Spleen (tissue), 7 donors: ENCODE data around the gene PHETA1.

Experiments
- POLR2A ChIP-seq, 3 donors: fragments of 450-650 bp; IDR thresholded peaks; one replicate each; pipeline ENCODE4 v1.5.1; 2017; ENCODE audit warnings: antibody characterized with exemption in 3 of 3, mild to moderate bottlenecking in 1 of 3
- POLR2AphosphoS5 ChIP-seq, 3 donors: sonication (generic); formaldehyde crosslinking; IDR thresholded peaks; one replicate each; pipeline ENCODE4 v1.5.1; 2017; ENCODE audit warnings: antibody characterized with exemption in 3 of 3
- TF ChIP-seq, protein P1 (sequence below), 11 experiments: fragments of 200-600 bp in 7 of 11; fragments of 450-650 bp in 4 of 11; sonication (generic) in 4 of 11; IDR thresholded peaks in 8 of 11; conservative IDR thresholded peaks in 3 of 11; 1 replicate in 7 of 11; 2 replicates in 4 of 11; pipeline versions ENCODE4 v1.4.0 to v1.8.0; 2016 to 2021; ENCODE audit warnings: antibody characterized with exemption in 11 of 11, inconsistent platforms in 4 of 11, mild to moderate bottlenecking in 1 of 11
- donor health status: DM: no; HTN: no; CAD: no; lungs with moderate emphysema.
- donor health status: DM: no; HTN: no; CAD: no.
- donor health status: DM: no; HTN: no; CAD: no.

DNA sequence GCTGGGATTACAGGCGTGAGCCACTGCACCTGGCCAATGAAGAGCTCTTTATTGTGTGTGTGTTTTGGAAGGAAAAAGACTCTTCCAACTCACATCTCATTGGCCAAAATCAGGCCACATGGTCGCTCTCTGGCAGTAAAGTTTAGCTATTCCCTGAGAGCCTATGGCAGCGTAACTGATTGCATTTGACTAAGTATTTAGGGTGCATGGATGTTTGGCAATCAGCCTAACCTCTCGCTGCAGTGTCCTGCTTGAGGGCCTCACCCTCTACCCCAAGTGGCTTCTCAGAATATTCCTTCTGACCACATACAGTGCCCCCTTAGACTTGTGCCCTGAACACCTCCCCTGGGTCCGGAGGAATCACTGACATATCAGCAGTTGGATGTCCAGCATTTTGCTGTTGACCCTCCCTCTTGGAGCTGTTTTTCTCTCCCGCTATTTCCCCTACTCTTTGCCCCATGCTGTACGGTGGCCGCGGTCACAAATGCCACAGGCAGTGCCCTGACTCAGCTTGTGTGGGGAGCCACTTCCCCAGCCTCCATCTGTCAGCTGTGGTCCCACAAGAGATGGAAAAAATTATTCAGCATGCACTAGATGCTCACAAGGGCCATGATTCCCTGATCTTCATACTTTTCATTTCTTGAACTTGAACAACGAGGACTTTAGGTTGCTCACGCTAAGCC, 9.5 kb downstream of the PHETA1 start:
- TF ChIP-seq, protein P1, sequence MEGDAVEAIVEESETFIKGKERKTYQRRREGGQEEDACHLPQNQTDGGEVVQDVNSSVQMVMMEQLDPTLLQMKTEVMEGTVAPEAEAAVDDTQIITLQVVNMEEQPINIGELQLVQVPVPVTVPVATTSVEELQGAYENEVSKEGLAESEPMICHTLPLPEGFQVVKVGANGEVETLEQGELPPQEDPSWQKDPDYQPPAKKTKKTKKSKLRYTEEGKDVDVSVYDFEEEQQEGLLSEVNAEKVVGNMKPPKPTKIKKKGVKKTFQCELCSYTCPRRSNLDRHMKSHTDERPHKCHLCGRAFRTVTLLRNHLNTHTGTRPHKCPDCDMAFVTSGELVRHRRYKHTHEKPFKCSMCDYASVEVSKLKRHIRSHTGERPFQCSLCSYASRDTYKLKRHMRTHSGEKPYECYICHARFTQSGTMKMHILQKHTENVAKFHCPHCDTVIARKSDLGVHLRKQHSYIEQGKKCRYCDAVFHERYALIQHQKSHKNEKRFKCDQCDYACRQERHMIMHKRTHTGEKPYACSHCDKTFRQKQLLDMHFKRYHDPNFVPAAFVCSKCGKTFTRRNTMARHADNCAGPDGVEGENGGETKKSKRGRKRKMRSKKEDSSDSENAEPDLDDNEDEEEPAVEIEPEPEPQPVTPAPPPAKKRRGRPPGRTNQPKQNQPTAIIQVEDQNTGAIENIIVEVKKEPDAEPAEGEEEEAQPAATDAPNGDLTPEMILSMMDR (IDR thresholded peaks at IDR 0.05 in 8 of 11, conservative IDR thresholded peaks at IDR 0.05 in 3 of 11) = no peak
- no peak for TF ChIP-seq POLR2A (IDR thresholded peaks at IDR 0.05)
- TF ChIP-seq POLR2AphosphoS5 (IDR thresholded peaks at IDR 0.05) = peak in 1 of 3 donors; percentile 56
